ENCODE data around the gene ZNF366.

- no peak for TF ChIP-seq EZH2 (IDR thresholded peaks at IDR 0.05; ENCODE audit: insufficient read depth, poor library complexity, severe bottlenecking)
- no peak for TF ChIP-seq EZH2phosphoT487 (IDR thresholded peaks at IDR 0.05; ENCODE audit: insufficient read depth, low read depth)
These were observed 30.9 kb downstream of the ZNF366 start for GRCh38 chr5:72476275-72476674.
